NCI-H128 (cell line): ENCODE data around the gene GLIPR2.

Source experiments
- DNase-seq: peaks from one replicate; lab custom pipeline; 2025; ENCODE audit not compliant: unreplicated experiment; lab: John Stamatoyannopoulos, UW

GLIPR2 gene

GRCh38 chr9:36192196-36192595, 55.7 kb downstream of the GLIPR2 start:
- DNase-seq, result no peak

GRCh38 chr9:36193023-36193422, 56.5 kb downstream of the GLIPR2 start:
- no peak for DNase-seq

GRCh38 chr9:36194326-36195000, 57.9 kb downstream of the GLIPR2 start:
- no peak for DNase-seq

- no peak for DNase-seq
Measured at GRCh38 chr9:36204906-36205547, 68.5 kb downstream of the GLIPR2 start.

- DNase-seq, result no peak
Measured at GRCh38 chr9:36207016-36207415, 70.5 kb downstream of the GLIPR2 start.

GRCh38 chr9:36207546-36208012, 71.0 kb downstream of the GLIPR2 start:
- no peak for DNase-seq

- DNase-seq, result no peak
Measured at GRCh38 chr9:36208521-36209253, 72.2 kb downstream of the GLIPR2 start.

- DNase-seq, result no peak
Measured at GRCh38 chr9:36210722-36211121, 74.2 kb downstream of the GLIPR2 start.

- DNase-seq, result no peak
Measured at GRCh38 chr9:36211510-36211909, 75.0 kb downstream of the GLIPR2 start.

- DNase-seq, result no peak
Measured at GRCh38 chr9:36213387-36213786, 76.9 kb downstream of the GLIPR2 start.
